HG03520 (cell line): Measurements from ENCODE around the gene CCDC6.

ENCODE experiments used
- ATAC-seq: cut with Tn5 transposase; IDR thresholded peaks from one replicate; pipeline ENCODE4 v1.9.1; 2021; ENCODE audit warnings: mild to moderate bottlenecking, moderate library complexity; ENCODE audit not compliant: unreplicated experiment

CCDC6 gene

GRCh38 chr10:59857049-59857448 lies 49.3 kb downstream of the CCDC6 start:
- no peak for ATAC-seq

- ATAC-seq: no peak
Measured at GRCh38 chr10:59856104-59856503, 50.3 kb downstream of the CCDC6 start.

GRCh38 chr10:59854571-59854970 lies 51.8 kb downstream of the CCDC6 start:
- ATAC-seq: no peak

GRCh38 chr10:59852670-59853069 lies 53.7 kb downstream of the CCDC6 start:
- ATAC-seq: no peak

- no peak for ATAC-seq
Measured at GRCh38 chr10:59851864-59852263, 54.5 kb downstream of the CCDC6 start.

GRCh38 chr10:59847888-59848287 lies 58.5 kb downstream of the CCDC6 start:
- ATAC-seq: no peak

GRCh38 chr10:59847326-59847725 lies 59.0 kb downstream of the CCDC6 start:
- no peak for ATAC-seq

GRCh38 chr10:59844436-59844835 lies 61.9 kb downstream of the CCDC6 start:
- ATAC-seq: no peak

- ATAC-seq: no peak
Measured at GRCh38 chr10:59843748-59844147, 62.6 kb downstream of the CCDC6 start.

- no peak for ATAC-seq
Measured at GRCh38 chr10:59839576-59839975, 66.8 kb downstream of the CCDC6 start.

GRCh38 chr10:59838085-59838789 lies 68.1 kb downstream of the CCDC6 start:
- ATAC-seq: no peak

GRCh38 chr10:59833810-59834209 lies 72.5 kb downstream of the CCDC6 start:
- ATAC-seq: no peak

- no peak for ATAC-seq
Measured at GRCh38 chr10:59832506-59832905, 73.8 kb downstream of the CCDC6 start.

- ATAC-seq: no peak
Measured at GRCh38 chr10:59831658-59832503, 74.5 kb downstream of the CCDC6 start.

GRCh38 chr10:59830601-59831259 lies 75.6 kb downstream of the CCDC6 start:
- ATAC-seq: no peak

- ATAC-seq: peak; percentile 82
Measured at GRCh38 chr10:59829601-59830000, 76.8 kb downstream of the CCDC6 start.

- no peak for ATAC-seq
Measured at GRCh38 chr10:59829024-59829423, 77.3 kb downstream of the CCDC6 start.

GRCh38 chr10:59825932-59826331 lies 80.4 kb downstream of the CCDC6 start:
- no peak for ATAC-seq

- no peak for ATAC-seq
Measured at GRCh38 chr10:59823751-59824150, 82.6 kb downstream of the CCDC6 start.

GRCh38 chr10:59823111-59823510 lies 83.2 kb downstream of the CCDC6 start:
- no peak for ATAC-seq

- no peak for ATAC-seq
Measured at GRCh38 chr10:59820471-59820870, 85.9 kb downstream of the CCDC6 start.

- no peak for ATAC-seq
Measured at GRCh38 chr10:59819683-59820082, 86.7 kb downstream of the CCDC6 start.
